BE2C (cell line): Measurements from ENCODE around the gene WNK3.

ENCODE experiments used
- DNase-seq: peaks from one replicate; pipeline ENCODE4 v3.0.0-alpha.2; 2020
- H3K27me3 ChIP-seq: fragments of 250-450 bp; sonication (Bioruptor Pico); 2 replicates; pipeline ENCODE4 v1.5.1; 2020; ENCODE audit warnings: mild to moderate bottlenecking
- H3K36me3 ChIP-seq: fragments of 250-450 bp; sonication (Bioruptor Pico); 2 replicates; pipeline ENCODE4 v1.5.1; 2020; ENCODE audit warnings: mild to moderate bottlenecking
- H3K4me1 ChIP-seq: fragments of 250-450 bp; sonication (Bioruptor Pico); 2 replicates; pipeline ENCODE4 v1.5.1; 2020
- H3K4me3 ChIP-seq: 2 replicates; pipeline ENCODE4 v1.5.1; 2011; ENCODE audit warnings: low read depth, low read length
- H3K9me3 ChIP-seq: fragments of 250-450 bp; sonication (Bioruptor Pico); 2 replicates; pipeline ENCODE4 v1.5.1; 2020
- CTCF ChIP-seq: IDR thresholded peaks from 2 replicates; pipeline ENCODE4 v1.5.1; 2012; ENCODE audit warnings: mild to moderate bottlenecking, low read depth, low read length

WNK3 gene

GRCh38 chrX:54301516-54301915, 56.3 kb downstream of the WNK3 start:
- Histone ChIP-seq H3K36me3 (no peaks in the 10 kb centered on the region), H3K9me3 (no peaks in the 10 kb centered on the region), H3K4me3 (no peak overlapping the region), H3K4me1 (no peaks in the 10 kb centered on the region), H3K27me3 (no peaks in the 10 kb centered on the region)
- TF ChIP-seq CTCF, result no peak
- no peak for DNase-seq

- no peak for DNase-seq
- no peaks in the 10 kb centered on the region for H3K36me3 ChIP-seq
- no peaks in the 10 kb centered on the region for H3K27me3 ChIP-seq
These were observed 63.5 kb downstream of the WNK3 start for GRCh38 chrX:54294306-54294705.

GRCh38 chrX:54292755-54293154, 65.1 kb downstream of the WNK3 start:
- Histone ChIP-seq H3K27me3 (no peaks in the 10 kb centered on the region), H3K36me3 (no peaks in the 10 kb centered on the region), H3K9me3 (no peaks in the 10 kb centered on the region), H3K4me3 (no peak overlapping the region), H3K4me1 (no peaks in the 10 kb centered on the region)
- no peak for DNase-seq
- TF ChIP-seq CTCF, result no peak

More at GRCh38 chrX:54294306-54294705, 63.5 kb downstream of the WNK3 start:
- no peak for TF ChIP-seq CTCF
- H3K4me3 ChIP-seq, result no peak overlapping the region
- H3K4me1 ChIP-seq, result no peaks in the 10 kb centered on the region
- H3K9me3 ChIP-seq, result no peaks in the 10 kb centered on the region

- no peaks in the 10 kb centered on the region for H3K9me3 ChIP-seq
- no peak overlapping the region for H3K4me3 ChIP-seq
- no peaks in the 10 kb centered on the region for H3K36me3 ChIP-seq
- DNase-seq, result no peak
- no peak for TF ChIP-seq CTCF
- H3K27me3 ChIP-seq, result no peaks in the 10 kb centered on the region
- no peaks in the 10 kb centered on the region for H3K4me1 ChIP-seq
These were observed 66.1 kb downstream of the WNK3 start for GRCh38 chrX:54291758-54292157.

GRCh38 chrX:54288968-54289367, 68.9 kb downstream of the WNK3 start:
- H3K4me3 ChIP-seq, result no peak overlapping the region
- no peak for DNase-seq
- no peak for TF ChIP-seq CTCF
- no peaks in the 10 kb centered on the region for H3K27me3 ChIP-seq
- no peaks in the 10 kb centered on the region for H3K9me3 ChIP-seq
- no peaks in the 10 kb centered on the region for H3K36me3 ChIP-seq
- no peaks in the 10 kb centered on the region for H3K4me1 ChIP-seq

- DNase-seq, result no peak
- H3K4me1 ChIP-seq, result no peaks in the 10 kb centered on the region
- no peaks in the 10 kb centered on the region for H3K9me3 ChIP-seq
- no peaks in the 10 kb centered on the region for H3K27me3 ChIP-seq
- H3K36me3 ChIP-seq, result no peaks in the 10 kb centered on the region
- TF ChIP-seq CTCF, result no peak
- no peak overlapping the region for H3K4me3 ChIP-seq
These were observed 69.6 kb downstream of the WNK3 start for GRCh38 chrX:54288277-54288676.
